GM18868 (cell line): ENCODE results near the gene MAEA.

Source experiments
- ATAC-seq: cut with Tn5 transposase; IDR thresholded peaks from one replicate; pipeline ENCODE4 v1.9.1; 2021; ENCODE audit warnings: mild to moderate bottlenecking, moderate library complexity; ENCODE audit not compliant: unreplicated experiment

The MAEA gene

GRCh38 chr4:1289207-1290164 lies at the start of gene MAEA:
Gene MAEA, plus strand, starts transcription at chr4:1289891. Its CDS starts 23 bp downstream, at chr4:1289914.
- peak; percentile 98 for ATAC-seq

GRCh38 chr4:1239950-1240307 lies 49.8 kb upstream of the MAEA start:
- ATAC-seq, result no peak

GRCh38 chr4:1240721-1241465 lies 48.8 kb upstream of the MAEA start:
- no peak for ATAC-seq

- no peak for ATAC-seq
Observed at GRCh38 chr4:1241466-1241935, 48.2 kb upstream of the MAEA start.

DNA sequence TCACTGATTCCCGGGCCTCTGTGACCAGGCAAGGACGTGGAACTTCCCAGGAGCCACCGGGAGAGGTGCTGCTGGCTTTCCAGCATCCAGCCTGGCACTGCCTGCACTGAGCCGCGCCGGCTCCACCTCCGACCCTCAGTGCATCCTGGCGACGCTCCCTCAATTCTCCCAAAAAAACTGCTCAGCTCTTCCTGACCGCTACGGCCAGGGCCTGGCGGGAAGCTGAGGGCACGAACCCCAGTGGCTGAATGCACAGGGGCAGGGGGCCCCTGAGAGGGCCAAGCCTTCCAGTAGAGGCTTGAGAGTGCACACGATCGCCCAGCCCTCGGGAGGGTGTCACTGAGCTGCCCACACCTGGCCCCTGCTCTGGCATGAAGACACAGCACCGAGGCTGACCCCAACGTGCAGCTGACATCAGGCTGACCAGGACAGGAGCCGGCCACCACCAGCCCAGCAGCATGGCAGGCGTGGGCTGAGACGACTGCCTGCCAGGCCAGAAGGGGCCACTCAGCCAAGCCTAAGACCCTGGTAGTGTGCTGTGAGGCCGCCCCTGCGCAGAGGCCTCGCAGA lies 47.7 kb upstream of the MAEA start:
- no peak for ATAC-seq

- no peak for ATAC-seq
Observed at GRCh38 chr4:1242506-1243450, 46.9 kb upstream of the MAEA start.

- ATAC-seq, result no peak
Observed at GRCh38 chr4:1243451-1244080, 46.1 kb upstream of the MAEA start.

GRCh38 chr4:1244081-1244977 lies 45.4 kb upstream of the MAEA start:
- ATAC-seq, result no peak

GRCh38 chr4:1244978-1245471 lies 44.7 kb upstream of the MAEA start:
- no peak for ATAC-seq

DNA sequence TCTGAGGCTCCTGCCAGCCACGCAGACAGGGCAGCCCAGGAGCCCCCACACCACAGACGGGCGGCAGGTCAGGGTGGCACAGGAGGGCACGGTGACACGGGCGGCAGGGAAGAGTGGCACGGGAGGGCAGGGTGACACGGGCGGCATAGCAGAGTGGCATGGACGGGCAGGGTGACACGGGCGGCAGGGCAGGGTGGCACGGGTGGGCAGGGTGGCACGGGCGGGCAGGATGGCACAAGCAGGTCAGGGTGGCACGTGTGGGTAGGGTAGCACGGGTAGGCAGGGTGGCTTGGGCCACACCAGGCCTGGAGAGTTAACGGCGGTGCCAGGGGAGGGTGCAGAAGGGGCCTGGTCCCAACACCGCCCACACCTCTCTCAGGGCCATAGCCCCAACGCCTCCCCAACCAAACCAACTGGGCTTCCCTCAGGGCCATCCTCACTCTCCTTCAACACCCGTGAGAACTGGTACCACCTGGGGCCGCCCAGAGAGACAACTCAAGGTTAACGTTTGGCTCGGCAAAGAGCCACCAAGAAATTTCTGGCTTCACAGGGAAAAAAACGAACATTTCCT lies 44.1 kb upstream of the MAEA start:
- no peak for ATAC-seq

DNA sequence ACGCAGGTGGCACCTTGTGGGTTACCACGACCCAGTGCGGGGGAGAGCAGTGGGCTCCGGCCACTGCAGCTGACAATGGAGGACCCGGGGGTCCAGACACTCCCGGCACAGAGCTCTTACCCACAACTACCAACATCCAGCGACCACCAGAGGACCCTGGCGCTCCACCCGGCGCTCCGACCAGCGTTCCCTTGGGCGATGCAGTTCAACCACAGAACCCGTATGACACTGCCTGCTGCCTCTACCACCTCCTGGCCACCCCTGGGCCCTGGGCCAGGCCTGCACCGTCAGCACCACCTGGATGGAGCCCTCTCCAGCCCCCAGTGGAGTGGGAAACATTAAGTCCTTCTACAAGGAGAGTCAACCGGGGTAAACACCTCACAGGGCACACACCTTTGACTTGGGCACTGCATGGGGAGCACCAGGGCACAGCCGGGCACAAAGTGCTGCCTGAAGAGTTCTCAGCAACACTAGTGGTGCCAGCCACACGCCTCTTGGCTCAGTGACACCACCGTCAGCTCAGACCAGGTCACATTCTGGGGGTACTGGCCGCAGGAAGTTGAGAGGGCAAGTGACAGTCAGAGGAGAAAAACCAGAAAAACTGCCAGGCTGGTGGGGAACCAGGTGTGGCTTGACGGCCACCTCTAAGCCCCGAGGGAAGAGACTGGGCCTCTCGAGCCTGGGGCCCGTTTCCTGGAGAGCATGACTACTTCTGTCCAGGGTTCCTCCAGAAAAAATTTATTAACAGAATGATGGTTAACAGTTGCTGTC lies 43.4 kb upstream of the MAEA start:
- ATAC-seq, result no peak

DNA sequence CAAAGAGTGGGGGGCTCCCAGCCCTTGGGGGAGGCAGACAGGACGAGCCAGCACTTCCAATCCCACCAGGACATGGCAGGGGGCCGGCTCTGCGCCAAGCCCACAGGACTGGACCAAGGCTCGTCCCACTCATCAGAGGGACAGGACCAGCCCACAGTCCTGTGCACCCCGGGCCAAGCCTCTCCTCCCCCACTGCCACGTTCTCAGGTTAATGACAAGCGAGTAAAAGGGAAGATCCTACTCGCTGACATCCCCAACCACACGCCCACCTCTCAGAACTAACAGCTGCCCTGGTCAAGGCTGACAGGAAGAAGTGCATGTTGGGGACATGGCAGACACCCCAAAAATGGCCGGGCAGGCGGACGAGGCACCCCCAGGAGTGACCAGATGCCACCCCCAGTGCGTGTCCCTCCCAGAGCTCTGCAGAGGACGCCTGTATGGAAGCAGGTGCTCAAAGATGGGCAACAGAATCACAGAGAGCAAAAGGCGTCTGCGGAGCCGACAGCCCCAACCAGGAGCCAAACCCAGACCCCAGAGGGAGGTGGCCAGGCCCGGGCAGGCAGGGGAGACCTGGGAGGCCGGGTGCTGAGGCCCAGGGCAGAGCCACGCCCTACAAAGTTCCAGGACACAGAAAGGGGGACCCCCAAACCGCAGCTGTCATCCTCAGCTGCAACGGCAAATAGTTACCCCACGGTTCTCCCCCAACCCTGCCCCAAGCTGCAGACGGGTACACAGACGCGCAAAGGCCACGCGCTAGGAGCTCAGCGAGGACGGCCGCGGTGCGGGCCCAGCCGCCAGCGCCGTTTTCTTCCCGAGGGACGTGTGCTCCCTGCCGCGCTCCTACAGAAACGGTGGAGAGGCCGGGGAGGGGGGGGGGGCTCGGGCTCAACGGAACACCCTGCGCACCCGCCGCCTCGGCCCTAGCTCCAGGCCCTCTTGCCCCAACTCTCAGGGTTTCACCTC lies 42.5 kb upstream of the MAEA start:
- no peak for ATAC-seq

DNA sequence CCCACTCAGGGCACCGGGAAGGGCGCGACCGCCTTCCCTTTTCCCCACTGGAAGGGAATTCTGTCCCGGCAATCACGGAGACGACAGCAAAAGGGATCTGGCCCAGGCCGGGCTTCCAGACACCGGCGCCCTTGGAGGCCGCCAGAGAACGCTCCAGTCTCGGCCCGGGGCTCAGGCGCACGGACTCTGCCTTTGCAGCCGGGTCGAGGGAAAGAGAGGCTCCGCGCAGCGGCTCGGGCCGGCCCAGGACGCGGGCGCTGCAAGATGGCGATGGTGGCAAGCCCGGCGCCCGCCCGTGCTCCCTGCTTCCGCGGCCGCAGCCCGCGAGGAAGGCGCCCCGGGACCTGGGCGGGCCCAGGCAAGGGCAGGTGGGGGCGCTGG lies 41.8 kb upstream of the MAEA start:
- no peak for ATAC-seq

DNA sequence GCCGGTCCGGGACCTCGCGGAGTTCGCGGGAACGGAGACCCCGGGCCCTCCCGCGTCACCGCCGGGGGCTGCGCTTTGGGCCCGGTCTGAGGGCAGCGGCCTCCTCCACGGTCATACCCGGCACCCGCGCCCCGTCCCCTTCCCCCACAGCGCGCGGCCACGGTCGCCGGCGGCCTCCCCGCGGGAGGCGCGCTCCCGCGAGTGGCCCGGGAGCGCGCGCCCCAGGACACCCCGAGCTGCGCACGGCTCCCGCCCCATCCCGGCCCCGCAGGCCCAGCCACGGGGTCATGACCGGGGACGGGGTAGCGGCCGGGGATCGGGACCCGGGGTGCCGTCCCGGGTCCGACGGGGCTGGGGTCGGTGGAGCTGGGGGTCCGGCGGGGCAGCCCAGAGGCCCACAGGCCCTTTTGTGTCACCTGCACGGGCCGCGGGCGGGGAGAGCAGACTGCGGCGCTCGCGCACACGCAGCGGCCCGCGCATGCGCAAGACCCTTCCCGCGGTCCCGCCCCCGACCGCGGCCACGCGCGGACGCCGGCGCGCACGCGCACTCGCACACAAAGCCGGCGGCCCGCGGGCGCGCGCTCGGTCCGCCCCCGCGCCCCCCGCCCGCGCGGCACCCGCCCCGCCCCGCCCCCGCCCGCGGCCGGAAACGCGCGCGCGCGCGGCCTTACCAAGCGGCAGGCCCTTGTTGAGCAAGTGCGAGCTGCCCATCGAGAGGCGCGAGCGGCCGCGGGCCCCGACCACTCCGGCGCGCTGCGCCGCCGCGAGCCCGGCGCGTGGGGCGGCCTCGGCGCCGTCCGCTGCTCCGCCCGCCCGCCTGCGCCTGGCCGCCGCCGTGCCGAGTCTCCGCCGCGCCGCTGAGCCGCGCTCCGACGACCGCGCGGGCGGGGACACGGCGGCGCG lies 41.2 kb upstream of the MAEA start, which contains the start of gene CTBP1:
Gene CTBP1 (minus strand): TSS at position 886 of the 903 bp plus-strand sequence. CDS start 7,799 bp downstream, outside the sequence.
- peak; percentile 42 for ATAC-seq

GRCh38 chr4:1249148-1249730 lies 40.5 kb upstream of the MAEA start:
- ATAC-seq, result peak; percentile 52
